Articular chondrocyte of knee joint (primary cell): Measurements from ENCODE around the gene BTG1. TPM values are rescaled to one million over a fixed set of nuclear protein-coding genes. Genes with fewer than 3 reads are reported as not detected.

Source experiments
- small RNA-seq: library from RNA; depleted of rRNA; stranded (forward); fragments of <200 nt; gene quantifications from one replicate; pipeline ENCODE3, GENCODE V24; 2012
- total RNA-seq: library from RNA; depleted of rRNA; stranded (reverse); fragments of >200 nt; gene quantifications from 2 replicates; pipeline ENCODE4 v1.2.3, GENCODE V29; 2012

BTG1 gene, protein sequence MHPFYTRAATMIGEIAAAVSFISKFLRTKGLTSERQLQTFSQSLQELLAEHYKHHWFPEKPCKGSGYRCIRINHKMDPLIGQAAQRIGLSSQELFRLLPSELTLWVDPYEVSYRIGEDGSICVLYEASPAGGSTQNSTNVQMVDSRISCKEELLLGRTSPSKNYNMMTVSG
- 32.5 and 32.8 TPM in 2 replicates for total RNA-seq

DNA sequence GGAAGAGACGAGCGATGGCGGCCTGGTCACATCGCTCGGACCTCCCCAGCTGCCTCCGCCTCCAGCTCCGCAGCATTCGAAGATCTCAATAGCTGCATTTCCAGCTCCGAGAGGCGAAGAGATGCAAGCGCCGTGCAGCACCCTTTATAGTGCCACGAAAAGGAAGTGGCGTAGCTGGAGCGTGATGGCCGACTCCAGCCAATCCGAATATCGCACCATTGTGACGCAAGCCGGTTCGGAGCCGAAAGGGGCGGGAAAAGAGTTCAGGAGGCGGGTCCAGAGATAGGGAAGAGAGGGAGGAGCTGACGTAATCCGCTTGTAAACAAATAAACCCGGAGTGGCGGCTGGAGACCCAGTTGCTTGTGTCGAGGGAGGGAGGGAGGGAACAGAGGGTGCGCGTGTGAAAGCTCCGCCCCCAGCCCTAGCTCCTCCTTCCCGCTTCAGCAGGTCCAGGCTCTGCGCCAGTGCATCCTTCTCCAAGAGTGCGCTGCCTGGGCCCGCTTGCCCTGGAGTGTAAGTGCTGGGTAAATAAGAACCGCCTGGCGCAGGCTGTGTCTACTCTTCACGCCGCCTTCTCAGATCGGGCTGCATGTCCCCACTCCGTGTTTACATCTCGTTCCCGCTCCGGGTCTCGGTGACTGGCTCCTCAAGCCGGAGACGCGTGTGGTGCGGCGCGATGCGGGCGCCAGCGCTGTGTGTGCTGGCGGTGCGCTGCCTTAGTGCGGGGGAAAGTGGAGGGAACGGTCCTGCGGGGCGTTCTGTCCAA, at the start of gene BTG1:
TSS of gene BTG1 (minus strand) at position 116 of the 766 bp plus-strand sequence. CDS start 311 bp downstream, outside the sequence.

Small RNA genes within 50 kb of the gene (small RNA-seq; reads per million reads assigned to genes)
- not detected for gene RF00019
